Measurements from ENCODE around the gene ELOVL2. TPM values are rescaled to one million over a fixed set of nuclear protein-coding genes. Genes with fewer than 3 reads are reported as not detected.

ELOVL2 gene
- total RNA-seq, 1 donor from 2014 or later, result 0.25 TPM

DNA sequence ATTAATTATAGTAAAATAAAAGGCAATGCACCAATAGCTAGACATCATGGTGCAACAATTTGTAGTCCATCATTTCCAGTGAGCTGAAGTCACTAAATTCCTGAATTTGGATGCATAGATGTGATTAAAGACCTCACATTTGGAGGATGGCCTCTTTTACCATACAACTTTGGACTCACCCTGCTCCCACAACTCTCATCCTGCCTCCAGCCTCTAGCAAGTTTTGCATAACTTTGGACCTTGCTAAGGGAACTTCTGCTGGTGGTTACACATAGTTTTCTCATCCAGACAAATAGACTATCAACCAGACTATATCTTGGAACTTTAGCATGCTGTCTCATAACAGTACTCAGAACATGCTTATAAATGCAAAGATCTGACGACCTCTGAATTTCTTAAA is 12.8 kb upstream of the ELOVL2 start:
- Histone ChIP-seq H3K36me3 (no peaks in the 10 kb centered on the region), H3K4me3 (no peak overlapping the region), H3K27ac (no peak overlapping the region), H3K4me1 (no peaks in the 10 kb centered on the region), H3K9me3 (no peaks in the 10 kb centered on the region), H3K27me3 (no peaks in the 10 kb centered on the region)
- no peak for DNase-seq (ENCODE audit: extremely low spot score in 2 of 2)
- TF ChIP-seq, protein P1, sequence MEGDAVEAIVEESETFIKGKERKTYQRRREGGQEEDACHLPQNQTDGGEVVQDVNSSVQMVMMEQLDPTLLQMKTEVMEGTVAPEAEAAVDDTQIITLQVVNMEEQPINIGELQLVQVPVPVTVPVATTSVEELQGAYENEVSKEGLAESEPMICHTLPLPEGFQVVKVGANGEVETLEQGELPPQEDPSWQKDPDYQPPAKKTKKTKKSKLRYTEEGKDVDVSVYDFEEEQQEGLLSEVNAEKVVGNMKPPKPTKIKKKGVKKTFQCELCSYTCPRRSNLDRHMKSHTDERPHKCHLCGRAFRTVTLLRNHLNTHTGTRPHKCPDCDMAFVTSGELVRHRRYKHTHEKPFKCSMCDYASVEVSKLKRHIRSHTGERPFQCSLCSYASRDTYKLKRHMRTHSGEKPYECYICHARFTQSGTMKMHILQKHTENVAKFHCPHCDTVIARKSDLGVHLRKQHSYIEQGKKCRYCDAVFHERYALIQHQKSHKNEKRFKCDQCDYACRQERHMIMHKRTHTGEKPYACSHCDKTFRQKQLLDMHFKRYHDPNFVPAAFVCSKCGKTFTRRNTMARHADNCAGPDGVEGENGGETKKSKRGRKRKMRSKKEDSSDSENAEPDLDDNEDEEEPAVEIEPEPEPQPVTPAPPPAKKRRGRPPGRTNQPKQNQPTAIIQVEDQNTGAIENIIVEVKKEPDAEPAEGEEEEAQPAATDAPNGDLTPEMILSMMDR (IDR thresholded peaks at IDR 0.05), result no peak
- TF ChIP-seq POLR2AphosphoS5 (IDR thresholded peaks at IDR 0.05; ENCODE audit: insufficient read depth in 1 of 2, low read depth in 1 of 2) (no peak), POLR2A (IDR thresholded peaks at IDR 0.05) (no peak)
- intact Hi-C loops (cut with DNase I), result no loop called here

DNA sequence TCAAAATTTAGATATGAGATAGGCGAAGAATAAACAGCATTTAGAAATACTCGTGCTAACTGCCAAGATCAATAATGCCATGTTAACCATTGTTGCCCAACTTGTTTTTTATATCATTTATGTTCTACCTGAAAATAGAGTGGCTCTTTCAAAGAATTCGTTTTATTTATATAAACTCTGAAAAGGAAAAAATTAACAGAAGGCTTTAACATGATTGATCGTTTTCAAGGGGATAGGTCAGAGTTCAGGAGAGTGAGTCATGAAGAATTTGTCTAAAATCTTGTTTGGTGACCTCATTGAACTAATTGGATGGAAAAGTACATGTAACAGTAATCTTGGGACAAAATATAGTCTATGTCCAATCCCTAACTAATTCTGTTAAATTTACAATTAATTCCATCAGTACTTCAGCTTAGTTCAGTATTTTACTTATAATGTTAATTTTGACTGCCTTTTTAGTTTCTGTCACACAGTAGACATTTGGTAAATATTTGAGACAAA is 11.1 kb upstream of the ELOVL2 start:
- Histone ChIP-seq H3K4me1 (no peaks in the 10 kb centered on the region), H3K36me3 (no peaks in the 10 kb centered on the region), H3K27me3 (no peaks in the 10 kb centered on the region), H3K27ac (no peak overlapping the region), H3K4me3 (no peak overlapping the region), H3K9me3 (no peaks in the 10 kb centered on the region)
- intact Hi-C loops (cut with DNase I), result no loop called here
- no peak for DNase-seq (ENCODE audit: extremely low spot score in 2 of 2)
- no peak for TF ChIP-seq POLR2AphosphoS5 (IDR thresholded peaks at IDR 0.05; ENCODE audit: insufficient read depth in 1 of 2, low read depth in 1 of 2)
- TF ChIP-seq, protein P1 (IDR thresholded peaks at IDR 0.05), result no peak
- TF ChIP-seq POLR2A (IDR thresholded peaks at IDR 0.05), result no peak

- TF ChIP-seq POLR2A (IDR thresholded peaks at IDR 0.05) (no peak), POLR2AphosphoS5 (IDR thresholded peaks at IDR 0.05; ENCODE audit: insufficient read depth in 1 of 2, low read depth in 1 of 2) (no peak)
- TF ChIP-seq, protein P1 (IDR thresholded peaks at IDR 0.05), result no peak
- intact Hi-C loops (cut with DNase I), result no loop called here
- no peak for DNase-seq (ENCODE audit: extremely low spot score in 2 of 2)
- no peaks in the 10 kb centered on the region for H3K36me3 ChIP-seq
- no peak overlapping the region for H3K4me3 ChIP-seq
- no peak overlapping the region for H3K27ac ChIP-seq
- H3K27me3 ChIP-seq, result no peaks in the 10 kb centered on the region
- no peaks in the 10 kb centered on the region for H3K9me3 ChIP-seq
- H3K4me1 ChIP-seq, result no peaks in the 10 kb centered on the region
These were observed 10.6 kb upstream of the ELOVL2 start for GRCh38 chr6:11054722-11055121.

GRCh38 chr6:11053307-11053706 is 9.2 kb upstream of the ELOVL2 start:
- no peak for DNase-seq (ENCODE audit: extremely low spot score in 2 of 2)
- H3K27ac ChIP-seq, result no peak overlapping the region
- intact Hi-C loops (cut with DNase I), result no loop called here

GRCh38 chr6:11050731-11051130 is 6.6 kb upstream of the ELOVL2 start:
- Histone ChIP-seq H3K27ac (no peak overlapping the region), H3K4me1 (no peaks in the 10 kb centered on the region), H3K27me3 (no peaks in the 10 kb centered on the region), H3K4me3 (no peak overlapping the region), H3K9me3 (no peaks in the 10 kb centered on the region), H3K36me3 (no peaks in the 10 kb centered on the region)
- intact Hi-C loops (cut with DNase I), result no loop called here
- TF ChIP-seq POLR2A (IDR thresholded peaks at IDR 0.05) (no peak), POLR2AphosphoS5 (IDR thresholded peaks at IDR 0.05; ENCODE audit: insufficient read depth in 1 of 2, low read depth in 1 of 2) (no peak)
- TF ChIP-seq, protein P1 (IDR thresholded peaks at IDR 0.05), result no peak
- DNase-seq (ENCODE audit: extremely low spot score in 2 of 2), result no peak

More at GRCh38 chr6:11053307-11053706, 9.2 kb upstream of the ELOVL2 start:
- Histone ChIP-seq H3K27me3 (no peaks in the 10 kb centered on the region), H3K9me3 (no peaks in the 10 kb centered on the region), H3K36me3 (no peaks in the 10 kb centered on the region), H3K4me1 (no peaks in the 10 kb centered on the region), H3K4me3 (no peak overlapping the region)
- no peak for TF ChIP-seq POLR2AphosphoS5 (IDR thresholded peaks at IDR 0.05; ENCODE audit: insufficient read depth in 1 of 2, low read depth in 1 of 2)
- TF ChIP-seq, protein P1 (IDR thresholded peaks at IDR 0.05), result no peak
- no peak for TF ChIP-seq POLR2A (IDR thresholded peaks at IDR 0.05)

Data from vagina (tissue), 2 donors.